ENCODE measurements around the gene TRIM26. TPM values are rescaled to one million over a fixed set of nuclear protein-coding genes. Genes with fewer than 3 reads are reported as not detected.

TRIM26 gene
- total and polyA plus RNA-seq, 2 of the 8 experiments (the other 6 are each of a cell fraction or from before 2014, with no cell fraction given): 21.5 to 32.3 TPM

- TF ChIP-seq SIN3A (conservative IDR thresholded peaks at IDR 0.05 in 1 of 2, IDR thresholded peaks at IDR 0.05 in 1 of 2; ENCODE audit: low read depth in 1 of 2, low read length in 2 of 2): no peak
- no peak for TF ChIP-seq USF2 (IDR thresholded peaks at IDR 0.05; ENCODE audit: low read length)
- Histone ChIP-seq H2AK5ac (ENCODE audit: low read depth, low read length) (no peak overlapping the region), H4K20me1 (replicated peaks in 1 of 2; ENCODE audit: control insufficient read depth in 1 of 2, insufficient read depth in 2 of 2, low read length in 2 of 2) (no peaks in the 10 kb centered on the region), H3K18ac (ENCODE audit: extremely low read depth, low read length) (no peak overlapping the region), H2BK120ac (replicated peaks; ENCODE audit: low read depth, low read length) (no peak overlapping the region), H3K23ac (ENCODE audit: insufficient read length) (no peak overlapping the region), H3K14ac (ENCODE audit: insufficient read length) (no peak overlapping the region), H3K4me2 (ENCODE audit: insufficient read depth in 1 of 2, low read depth in 2 of 2, low read length in 2 of 2) (no peak overlapping the region), H3K27ac (ENCODE audit: low read depth, low read length) (no peak overlapping the region), H3K4me3 (ENCODE audit: extremely low read depth in 1 of 4, insufficient read depth in 2 of 4, low read depth in 3 of 4, low read length in 4 of 4) (no peak overlapping the region), H4K8ac (ENCODE audit: extremely low read depth, insufficient read depth, low read length) (no peak overlapping the region), H3K56ac (replicated peaks; ENCODE audit: insufficient read length, low read depth, low read length) (no peak overlapping the region), H3K36me3 (ENCODE audit: control insufficient read depth in 2 of 4, insufficient read depth in 4 of 4, low read length in 3 of 4) (no peaks in the 10 kb centered on the region), H3K4ac (replicated peaks; ENCODE audit: insufficient read length, low read depth, low read length) (no peak overlapping the region), H3K79me2 (ENCODE audit: control insufficient read depth in 1 of 2, insufficient read depth in 2 of 2, low read length in 2 of 2) (no peaks in the 10 kb centered on the region), H2AFZ (ENCODE audit: low read length) (no peak overlapping the region), H4K5ac (ENCODE audit: insufficient read length, low read depth, low read length) (no peak overlapping the region), H2BK5ac (ENCODE audit: low read depth, low read length) (no peak overlapping the region), H2BK15ac (ENCODE audit: low read length) (no peak overlapping the region), H3K23me2 (ENCODE audit: low read depth, low read length) (no peaks in the 10 kb centered on the region), H2BK12ac (ENCODE audit: low read depth, low read length) (no peak overlapping the region), H4K91ac (replicated peaks; ENCODE audit: insufficient read length, low read length) (no peak overlapping the region), H2BK20ac (ENCODE audit: low read length) (no peak overlapping the region), H3K79me1 (ENCODE audit: low read depth, low read length) (no peaks in the 10 kb centered on the region), H3K27me3 (replicated peaks in 1 of 4; ENCODE audit: control insufficient read depth in 3 of 4, extremely low read depth in 1 of 4, insufficient read depth in 3 of 4, low read length in 3 of 4) (peaks cover 3 to 12% (median 7%) of the 10 kb centered on the region in 4 experiments), H3K9ac (replicated peaks in 1 of 4; ENCODE audit: extremely low read depth in 1 of 4, low read depth in 3 of 4, low read length in 3 of 4) (no peak overlapping the region), H3K9me3 (ENCODE audit: insufficient read depth in 2 of 2, low read depth in 1 of 2, low read length in 1 of 2) (no peaks in the 10 kb centered on the region), H3K4me1 (replicated peaks in 1 of 4; ENCODE audit: control insufficient read depth in 3 of 4, insufficient read depth in 4 of 4, low read length in 3 of 4) (no peaks in the 10 kb centered on the region)
- DNase-seq (ENCODE audit: low read depth in 1 of 2, low spot score in 2 of 2): no peak
- no peak for FAIRE-seq
- 90% methylated on average over 2 of the region's 2 CpGs; no CpG with 5 or more reads in 1 of the 2 experiments for WGBS, 2 experiments (ENCODE audit: extremely low coverage in 1 of 2, insufficient coverage in 1 of 2, insufficient read length in 1 of 2, insufficient replicate concordance in 2 of 2, low coverage in 1 of 2, low lambda C conversion rate in 2 of 2, missing lambda C conversion rate in 1 of 2)
- CTCF ChIA-PET (ENCODE audit: partially characterized antibody): interaction anchor here (0.6 to 10.2 kb wide), 5 partner anchors 10 to 29 kb away, joined by 4 to 166 read pairs (median 7); no protein-coding TSS in a partner anchor
- POLR2A ChIA-PET (ENCODE audit: partially characterized antibody): no interaction called here
These were observed 78.1 kb downstream of the TRIM26 start for GRCh38 chr6:30135147-30135546.

Other genes starting within 250 kb of the TRIM26 start
- 31.5 and 35.7 TPM in 2 replicates for gene POLR1H, start 152.1 kb downstream of the TRIM26 start, total RNA-seq (2021; fragmentation: NEBNext Ultra II Directional; extraction: Animal tissue kit (Norgen Biotek cat#: 25700))
- gene POLR1H, start 152.1 kb downstream of the TRIM26 start, polyA plus RNA-seq (2011; rRNA removed): 79.0 and 82.2 TPM in 2 replicates
- gene PPP1R11, start 146.2 kb downstream of the TRIM26 start, total RNA-seq (2021; fragmentation: NEBNext Ultra II Directional; extraction: Animal tissue kit (Norgen Biotek cat#: 25700)): 26.1 and 26.3 TPM in 2 replicates
- gene PPP1R11, start 146.2 kb downstream of the TRIM26 start, polyA plus RNA-seq (2011; rRNA removed): 28.0 and 32.8 TPM in 2 replicates
- gene RNF39, start 137.6 kb downstream of the TRIM26 start, total RNA-seq (2021; fragmentation: NEBNext Ultra II Directional; extraction: Animal tissue kit (Norgen Biotek cat#: 25700)): 1.4 and 1.7 TPM in 2 replicates
- 2.3 TPM in 2 replicates for gene RNF39, start 137.6 kb downstream of the TRIM26 start, polyA plus RNA-seq (2011; rRNA removed)
- not detected in 2 replicates for gene TRIM31, start 100.3 kb downstream of the TRIM26 start, total RNA-seq (2021; fragmentation: NEBNext Ultra II Directional; extraction: Animal tissue kit (Norgen Biotek cat#: 25700))
- gene TRIM31, start 100.3 kb downstream of the TRIM26 start, polyA plus RNA-seq (2011; rRNA removed): 0.08 TPM in 1 of 2 replicates, not detected in the other
- gene TRIM40, start 77.3 kb downstream of the TRIM26 start, total RNA-seq (2021; fragmentation: NEBNext Ultra II Directional; extraction: Animal tissue kit (Norgen Biotek cat#: 25700)): not detected in 2 replicates
- not detected in 2 replicates for gene TRIM40, start 77.3 kb downstream of the TRIM26 start, polyA plus RNA-seq (2011; rRNA removed)
- gene TRIM10, start 52.2 kb downstream of the TRIM26 start, total RNA-seq (2021; fragmentation: NEBNext Ultra II Directional; extraction: Animal tissue kit (Norgen Biotek cat#: 25700)): not detected in 2 replicates
- gene TRIM10, start 52.2 kb downstream of the TRIM26 start, polyA plus RNA-seq (2011; rRNA removed): 0.06 and 0.08 TPM in 2 replicates
- 0.48 and 0.54 TPM in 2 replicates for gene TRIM15, start 49.9 kb downstream of the TRIM26 start, total RNA-seq (2021; fragmentation: NEBNext Ultra II Directional; extraction: Animal tissue kit (Norgen Biotek cat#: 25700))
- 0.18 and 0.19 TPM in 2 replicates for gene TRIM15, start 49.9 kb downstream of the TRIM26 start, polyA plus RNA-seq (2011; rRNA removed)
- 24.2 and 26.1 TPM in 2 replicates for gene TRIM39, start 113.5 kb upstream of the TRIM26 start, total RNA-seq (2021; fragmentation: NEBNext Ultra II Directional; extraction: Animal tissue kit (Norgen Biotek cat#: 25700))
- 7.3 and 9.8 TPM in 2 replicates for gene TRIM39, start 113.5 kb upstream of the TRIM26 start, polyA plus RNA-seq (2011; rRNA removed)
- 62.6 and 63.0 TPM in 2 replicates for gene RPP21, start 131.8 kb upstream of the TRIM26 start, total RNA-seq (2021; fragmentation: NEBNext Ultra II Directional; extraction: Animal tissue kit (Norgen Biotek cat#: 25700))
- gene RPP21, start 131.8 kb upstream of the TRIM26 start, polyA plus RNA-seq (2011; rRNA removed): 219 and 327 TPM in 2 replicates